Neural cell (in vitro differentiated cells): ENCODE data around the gene ABHD10. TPM values are rescaled to one million over a fixed set of nuclear protein-coding genes. Genes with fewer than 3 reads are reported as not detected.

ENCODE experiments used
- H2AFZ ChIP-seq: fragments of 200-600, 300-800 bp; sonication (generic), shearing (Covaris generic); 2 replicates; pipeline ENCODE4 v1.6.0; 2014; ENCODE audit warnings: low read depth, mild to moderate bottlenecking, antibody characterized with exemption, low read length, moderate library complexity
- H3F3A ChIP-seq: fragments of 200-600 bp; shearing (Covaris generic); 2 replicates; pipeline ENCODE4 v1.6.1; 2016; ENCODE audit warnings: mild to moderate bottlenecking, moderate library complexity, mixed read lengths, antibody characterized with exemption, low read length; ENCODE audit not compliant: insufficient read depth, poor library complexity, severe bottlenecking
- H3K27ac ChIP-seq: fragments of 200-600, 300-800 bp; sonication (generic), shearing (Covaris generic); 2 replicates; pipeline ENCODE4 v1.5.1; 2014; ENCODE audit warnings: mild to moderate bottlenecking, low read length, moderate library complexity
- H3K27me3 ChIP-seq: fragments of 300-800, 200-600 bp; sonication (generic), shearing (Covaris generic); 2 replicates; pipeline ENCODE4 v1.6.0; 2014; ENCODE audit warnings: mild to moderate bottlenecking, low read depth, low read length, moderate library complexity; ENCODE audit not compliant: insufficient read depth
- H3K36me3 ChIP-seq: fragments of 300-800, 200-600 bp; sonication (generic), shearing (Covaris generic); 2 replicates; pipeline ENCODE4 v1.5.1; 2014; ENCODE audit warnings: mild to moderate bottlenecking, antibody characterized with exemption, low read length, moderate library complexity; ENCODE audit not compliant: insufficient read depth
- H3K4me2 ChIP-seq: fragments of 300-800, 200-600 bp; sonication (generic), shearing (Covaris generic); 2 replicates; pipeline ENCODE4 v1.6.0; 2014; ENCODE audit warnings: mild to moderate bottlenecking, low read length
- H3K4me3 ChIP-seq: fragments of 300-800, 200-600 bp; sonication (generic), shearing (Covaris generic); 2 replicates; pipeline ENCODE4 v1.5.1; 2014; ENCODE audit warnings: mild to moderate bottlenecking, low read length, moderate library complexity
- H3K79me2 ChIP-seq: fragments of 200-600 bp; shearing (Covaris generic); replicated peaks from 2 replicates; pipeline ENCODE4 v1.6.0; 2014; ENCODE audit warnings: mild to moderate bottlenecking, low read length, moderate library complexity; ENCODE audit not compliant: insufficient read depth
- H3K9ac ChIP-seq: fragments of 300-800, 200-600 bp; sonication (generic), shearing (Covaris generic); 2 replicates; pipeline ENCODE4 v1.6.1; 2016; ENCODE audit warnings: mild to moderate bottlenecking, low read length, mixed read lengths
- H3K9me2 ChIP-seq: fragments of 200-600 bp; shearing (Covaris generic); 2 replicates; pipeline ENCODE4 v1.6.1; 2016; ENCODE audit warnings: mild to moderate bottlenecking, low read length, mixed read lengths; ENCODE audit not compliant: insufficient read depth
- H3K9me3 ChIP-seq: fragments of 200-600, 300-800 bp; sonication (generic), shearing (Covaris generic); 2 replicates; pipeline ENCODE4 v1.6.1; 2016; ENCODE audit warnings: mild to moderate bottlenecking, mixed run types, low read length, moderate library complexity, mixed read lengths
- H4K20me1 ChIP-seq: fragments of 200-600 bp; shearing (Covaris generic); 2 replicates; pipeline ENCODE4 v1.6.1; 2016; ENCODE audit warnings: mild to moderate bottlenecking, mixed run types; ENCODE audit not compliant: insufficient read depth
- EP300 ChIP-seq: fragments of 450-650 bp; conservative IDR thresholded peaks from 2 replicates; pipeline ENCODE4 v1.6.1; 2014; ENCODE audit warnings: antibody characterized with exemption, mild to moderate bottlenecking, moderate library complexity; ENCODE audit not compliant: poor library complexity, severe bottlenecking
- EZH2 ChIP-seq: fragments of 200-600, 300-800 bp; shearing (Covaris generic), sonication (generic); IDR thresholded peaks from 2 replicates; pipeline ENCODE4 v1.6.1; 2014; ENCODE audit warnings: antibody characterized with exemption, low read length, borderline replicate concordance, mild to moderate bottlenecking; ENCODE audit not compliant: insufficient read depth, poor library complexity, severe bottlenecking
- MXI1 ChIP-seq: fragments of 450-650 bp; conservative IDR thresholded peaks from 2 replicates; pipeline ENCODE4 v1.6.1; 2014; ENCODE audit warnings: antibody characterized with exemption, mild to moderate bottlenecking; ENCODE audit not compliant: poor library complexity, severe bottlenecking
- POLR2AphosphoS5 ChIP-seq: IDR thresholded peaks from 2 replicates; pipeline ENCODE4 v1.6.1; 2012
- RAD21 ChIP-seq: fragments of 450-650 bp; conservative IDR thresholded peaks from 2 replicates; pipeline ENCODE4 v1.6.1; 2014; ENCODE audit warnings: antibody characterized with exemption, mild to moderate bottlenecking, moderate library complexity
- SMC3 ChIP-seq: fragments of 450-650 bp; conservative IDR thresholded peaks from 2 replicates; pipeline ENCODE4 v1.6.1; 2014; ENCODE audit warnings: antibody characterized with exemption, mild to moderate bottlenecking, moderate library complexity; ENCODE audit not compliant: poor library complexity
- TAF1 ChIP-seq: IDR thresholded peaks from 2 replicates; pipeline ENCODE4 v1.6.1; 2012; ENCODE audit warnings: low read depth
- polyA plus RNA-seq: library from polyadenylated mRNA; depleted of rRNA; stranded (reverse); fragments of >200 nt; gene quantifications from 2 replicates; pipeline ENCODE4 v1.2.3, GENCODE V29; 2014
- TF ChIP-seq, protein P1 (sequence below): IDR thresholded peaks from 2 replicates; pipeline ENCODE4 v1.6.1; 2012; ENCODE audit warnings: borderline replicate concordance
- TF ChIP-seq, protein P2 (sequence below): fragments of 450-650 bp; IDR thresholded peaks from 2 replicates; pipeline ENCODE4 v1.5.1; 2014; ENCODE audit warnings: antibody characterized with exemption, mild to moderate bottlenecking, moderate library complexity; ENCODE audit not compliant: poor library complexity, severe bottlenecking

The ABHD10 gene
- polyA plus RNA-seq, 1 donor from 2014 or later, result 84.7 TPM

DNA sequence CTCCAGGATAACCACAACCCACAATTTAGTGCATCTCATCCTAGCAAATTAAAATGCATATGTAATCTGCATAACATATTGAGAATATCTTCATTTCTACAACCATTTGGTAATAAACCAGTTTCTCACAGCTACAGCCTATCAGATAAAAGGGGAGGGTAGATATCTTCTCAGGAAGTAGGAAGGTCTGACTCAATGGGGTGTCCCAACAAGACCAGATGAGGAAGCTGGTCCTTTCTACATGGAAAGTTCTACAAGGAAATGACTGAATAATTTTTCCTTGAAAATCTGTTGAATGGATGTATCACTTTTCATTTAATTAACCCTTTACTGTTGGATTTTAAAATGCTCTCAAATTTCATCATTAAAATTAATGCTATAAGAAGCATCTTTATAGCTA lies 38.3 kb downstream of the ABHD10 start:
- no peaks in the 10 kb centered on the region for H3K36me3 ChIP-seq
- H3K27ac ChIP-seq, result no peak overlapping the region
- TF ChIP-seq RAD21, result no peak
- TF ChIP-seq POLR2AphosphoS5, result no peak
- TF ChIP-seq, protein P1, sequence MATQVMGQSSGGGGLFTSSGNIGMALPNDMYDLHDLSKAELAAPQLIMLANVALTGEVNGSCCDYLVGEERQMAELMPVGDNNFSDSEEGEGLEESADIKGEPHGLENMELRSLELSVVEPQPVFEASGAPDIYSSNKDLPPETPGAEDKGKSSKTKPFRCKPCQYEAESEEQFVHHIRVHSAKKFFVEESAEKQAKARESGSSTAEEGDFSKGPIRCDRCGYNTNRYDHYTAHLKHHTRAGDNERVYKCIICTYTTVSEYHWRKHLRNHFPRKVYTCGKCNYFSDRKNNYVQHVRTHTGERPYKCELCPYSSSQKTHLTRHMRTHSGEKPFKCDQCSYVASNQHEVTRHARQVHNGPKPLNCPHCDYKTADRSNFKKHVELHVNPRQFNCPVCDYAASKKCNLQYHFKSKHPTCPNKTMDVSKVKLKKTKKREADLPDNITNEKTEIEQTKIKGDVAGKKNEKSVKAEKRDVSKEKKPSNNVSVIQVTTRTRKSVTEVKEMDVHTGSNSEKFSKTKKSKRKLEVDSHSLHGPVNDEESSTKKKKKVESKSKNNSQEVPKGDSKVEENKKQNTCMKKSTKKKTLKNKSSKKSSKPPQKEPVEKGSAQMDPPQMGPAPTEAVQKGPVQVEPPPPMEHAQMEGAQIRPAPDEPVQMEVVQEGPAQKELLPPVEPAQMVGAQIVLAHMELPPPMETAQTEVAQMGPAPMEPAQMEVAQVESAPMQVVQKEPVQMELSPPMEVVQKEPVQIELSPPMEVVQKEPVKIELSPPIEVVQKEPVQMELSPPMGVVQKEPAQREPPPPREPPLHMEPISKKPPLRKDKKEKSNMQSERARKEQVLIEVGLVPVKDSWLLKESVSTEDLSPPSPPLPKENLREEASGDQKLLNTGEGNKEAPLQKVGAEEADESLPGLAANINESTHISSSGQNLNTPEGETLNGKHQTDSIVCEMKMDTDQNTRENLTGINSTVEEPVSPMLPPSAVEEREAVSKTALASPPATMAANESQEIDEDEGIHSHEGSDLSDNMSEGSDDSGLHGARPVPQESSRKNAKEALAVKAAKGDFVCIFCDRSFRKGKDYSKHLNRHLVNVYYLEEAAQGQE, result no peak
- TF ChIP-seq SMC3, result no peak
- no peak for TF ChIP-seq EP300
- TF ChIP-seq, protein P2, sequence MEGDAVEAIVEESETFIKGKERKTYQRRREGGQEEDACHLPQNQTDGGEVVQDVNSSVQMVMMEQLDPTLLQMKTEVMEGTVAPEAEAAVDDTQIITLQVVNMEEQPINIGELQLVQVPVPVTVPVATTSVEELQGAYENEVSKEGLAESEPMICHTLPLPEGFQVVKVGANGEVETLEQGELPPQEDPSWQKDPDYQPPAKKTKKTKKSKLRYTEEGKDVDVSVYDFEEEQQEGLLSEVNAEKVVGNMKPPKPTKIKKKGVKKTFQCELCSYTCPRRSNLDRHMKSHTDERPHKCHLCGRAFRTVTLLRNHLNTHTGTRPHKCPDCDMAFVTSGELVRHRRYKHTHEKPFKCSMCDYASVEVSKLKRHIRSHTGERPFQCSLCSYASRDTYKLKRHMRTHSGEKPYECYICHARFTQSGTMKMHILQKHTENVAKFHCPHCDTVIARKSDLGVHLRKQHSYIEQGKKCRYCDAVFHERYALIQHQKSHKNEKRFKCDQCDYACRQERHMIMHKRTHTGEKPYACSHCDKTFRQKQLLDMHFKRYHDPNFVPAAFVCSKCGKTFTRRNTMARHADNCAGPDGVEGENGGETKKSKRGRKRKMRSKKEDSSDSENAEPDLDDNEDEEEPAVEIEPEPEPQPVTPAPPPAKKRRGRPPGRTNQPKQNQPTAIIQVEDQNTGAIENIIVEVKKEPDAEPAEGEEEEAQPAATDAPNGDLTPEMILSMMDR, result no peak
- no peak for TF ChIP-seq MXI1
- no peak for TF ChIP-seq TAF1
- TF ChIP-seq EZH2, result no peak
- H3K9ac ChIP-seq, result no peak overlapping the region
- no peak overlapping the region for H2AFZ ChIP-seq
- H4K20me1 ChIP-seq, result no peaks in the 10 kb centered on the region
- H3F3A ChIP-seq, result no peaks in the 10 kb centered on the region
- H3K4me2 ChIP-seq, result no peak overlapping the region
- H3K4me3 ChIP-seq, result no peak overlapping the region
- H3K9me3 ChIP-seq, result no peaks in the 10 kb centered on the region
- no peaks in the 10 kb centered on the region for H3K79me2 ChIP-seq
- H3K9me2 ChIP-seq, result no peaks in the 10 kb centered on the region
- no peaks in the 10 kb centered on the region for H3K27me3 ChIP-seq

DNA sequence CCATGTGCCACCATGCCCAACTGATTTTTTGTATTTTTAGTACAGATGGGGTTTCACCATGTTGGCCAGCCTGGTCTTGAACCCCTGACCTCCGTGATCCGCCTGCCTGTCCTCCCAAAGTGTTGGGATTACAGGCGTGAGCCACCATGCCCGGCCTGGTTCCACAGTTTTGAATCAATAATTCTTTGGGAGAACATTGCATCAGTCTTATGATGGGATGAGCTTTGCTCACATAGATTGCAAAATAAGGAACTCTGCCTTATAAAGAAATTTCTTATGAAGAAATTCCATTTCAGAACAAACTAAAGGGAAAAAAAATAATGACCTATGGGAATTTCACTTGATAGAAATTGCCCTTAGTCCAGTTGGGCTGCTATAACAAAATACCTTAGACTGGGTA lies 39.9 kb downstream of the ABHD10 start:
- Histone ChIP-seq H3K9me3 (no peaks in the 10 kb centered on the region), H3K4me2 (no peak overlapping the region), H3K9me2 (no peaks in the 10 kb centered on the region), H3K9ac (no peak overlapping the region), H3K4me3 (no peak overlapping the region), H4K20me1 (no peaks in the 10 kb centered on the region), H2AFZ (no peak overlapping the region), H3K27ac (no peak overlapping the region), H3F3A (no peaks in the 10 kb centered on the region), H3K36me3 (no peaks in the 10 kb centered on the region), H3K79me2 (no peaks in the 10 kb centered on the region), H3K27me3 (no peaks in the 10 kb centered on the region)
- TF ChIP-seq MXI1 (no peak), SMC3 (no peak), POLR2AphosphoS5 (no peak), RAD21 (no peak), EZH2 (no peak), TAF1 (no peak), EP300 (no peak)
- TF ChIP-seq, protein P1, result no peak
- TF ChIP-seq, protein P2, result no peak
